ENCODE results near the gene DUSP9.

DNA sequence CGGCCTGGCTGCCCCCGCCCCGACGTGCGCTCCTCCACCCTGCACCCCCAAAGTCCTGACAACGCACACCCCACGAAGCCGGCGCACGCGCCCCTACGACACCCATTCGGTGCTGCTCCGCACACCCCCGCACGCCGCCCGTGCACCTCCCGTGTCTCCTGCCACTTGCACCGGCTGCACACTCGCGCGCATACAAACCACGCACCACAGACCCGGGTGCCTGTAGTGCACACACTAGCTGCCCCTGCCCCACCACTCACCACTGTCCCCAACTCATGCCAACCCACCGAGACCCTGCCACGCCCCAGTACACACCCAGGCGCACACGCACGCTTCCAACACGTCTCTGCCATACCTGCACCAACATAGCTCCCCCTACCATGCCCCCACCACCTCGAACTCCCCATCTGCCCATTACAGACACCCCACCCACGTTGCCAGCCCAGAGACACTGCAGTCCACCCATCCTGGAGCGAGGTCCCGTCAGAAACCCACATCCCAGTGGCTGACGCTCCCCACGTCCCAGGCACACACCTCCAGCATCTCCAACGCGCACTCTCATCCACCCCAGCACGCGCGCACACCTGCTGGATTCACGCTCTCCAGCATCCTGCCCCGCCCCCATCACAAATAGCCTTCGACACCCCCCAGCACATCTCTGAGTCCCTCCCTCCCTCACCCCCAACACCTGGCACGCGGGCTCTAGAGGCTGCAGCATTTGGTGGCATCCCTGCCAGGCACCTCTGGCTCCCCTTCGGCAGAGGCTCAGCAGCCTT is 4.2 kb upstream of the DUSP9 start:
- TF ChIP-seq, protein P1, sequence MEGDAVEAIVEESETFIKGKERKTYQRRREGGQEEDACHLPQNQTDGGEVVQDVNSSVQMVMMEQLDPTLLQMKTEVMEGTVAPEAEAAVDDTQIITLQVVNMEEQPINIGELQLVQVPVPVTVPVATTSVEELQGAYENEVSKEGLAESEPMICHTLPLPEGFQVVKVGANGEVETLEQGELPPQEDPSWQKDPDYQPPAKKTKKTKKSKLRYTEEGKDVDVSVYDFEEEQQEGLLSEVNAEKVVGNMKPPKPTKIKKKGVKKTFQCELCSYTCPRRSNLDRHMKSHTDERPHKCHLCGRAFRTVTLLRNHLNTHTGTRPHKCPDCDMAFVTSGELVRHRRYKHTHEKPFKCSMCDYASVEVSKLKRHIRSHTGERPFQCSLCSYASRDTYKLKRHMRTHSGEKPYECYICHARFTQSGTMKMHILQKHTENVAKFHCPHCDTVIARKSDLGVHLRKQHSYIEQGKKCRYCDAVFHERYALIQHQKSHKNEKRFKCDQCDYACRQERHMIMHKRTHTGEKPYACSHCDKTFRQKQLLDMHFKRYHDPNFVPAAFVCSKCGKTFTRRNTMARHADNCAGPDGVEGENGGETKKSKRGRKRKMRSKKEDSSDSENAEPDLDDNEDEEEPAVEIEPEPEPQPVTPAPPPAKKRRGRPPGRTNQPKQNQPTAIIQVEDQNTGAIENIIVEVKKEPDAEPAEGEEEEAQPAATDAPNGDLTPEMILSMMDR (IDR thresholded peaks at IDR 0.05; ENCODE audit: poor library complexity), result no peak
- no peak for TF ChIP-seq EZH2 (IDR thresholded peaks at IDR 0.05; ENCODE audit: borderline replicate concordance)
- TF ChIP-seq EZH2phosphoT487 (IDR thresholded peaks at IDR 0.05; ENCODE audit: low read depth, severe bottlenecking, unreplicated experiment), result no peak
